H9 (cell line): ENCODE data around the gene RNU7-1. TPM values are rescaled to one million over a fixed set of nuclear protein-coding genes. Genes with fewer than 3 reads are reported as not detected.

Experiments
- DNase-seq: peaks from one replicate; pipeline ENCODE4 v3.0.0-alpha.2; 2017
- H2AFZ ChIP-seq: one replicate; pipeline ENCODE4 v1.6.1; 2013; ENCODE audit warnings: mild to moderate bottlenecking, low read length, control low read depth, moderate library complexity
- H2AK5ac ChIP-seq: 2 replicates; pipeline ENCODE4 v1.6.1; 2013; ENCODE audit warnings: low read length, control low read depth, mixed read lengths; ENCODE audit not compliant: insufficient read length
- H2BK120ac ChIP-seq: one replicate; pipeline ENCODE4 v1.6.1; 2013; ENCODE audit warnings: low read depth, mild to moderate bottlenecking, low read length, control low read depth, inconsistent platforms; ENCODE audit not compliant: poor library complexity, severe bottlenecking
- H2BK12ac ChIP-seq: 2 replicates; pipeline ENCODE4 v1.6.1; 2013; ENCODE audit warnings: low read length, control low read depth, mixed read lengths, low read depth; ENCODE audit not compliant: insufficient read length
- H2BK15ac ChIP-seq: 2 replicates; pipeline ENCODE4 v1.6.1; 2013; ENCODE audit warnings: low read depth, low read length, control low read depth
- H2BK20ac ChIP-seq: one replicate; pipeline ENCODE4 v1.6.1; 2013; ENCODE audit warnings: low read depth, mild to moderate bottlenecking, low read length, control low read depth, inconsistent platforms; ENCODE audit not compliant: poor library complexity, severe bottlenecking
- H2BK5ac ChIP-seq: 2 replicates; pipeline ENCODE4 v1.6.1; 2013; ENCODE audit warnings: low read length, control low read depth, mixed read lengths; ENCODE audit not compliant: insufficient read length
- H3K14ac ChIP-seq: 2 replicates; pipeline ENCODE4 v1.6.1; 2013; ENCODE audit warnings: low read length, control low read depth; ENCODE audit not compliant: insufficient read depth
- H3K18ac ChIP-seq: 2 replicates; pipeline ENCODE4 v1.6.1; 2013; ENCODE audit warnings: low read depth, mild to moderate bottlenecking, mixed read lengths, low read length, control low read depth; ENCODE audit not compliant: insufficient read length
- H3K23ac ChIP-seq: 2 replicates; pipeline ENCODE4 v1.6.1; 2013; ENCODE audit warnings: low read length, control low read depth, mixed read lengths, low read depth; ENCODE audit not compliant: insufficient read length
- H3K23me2 ChIP-seq: 2 replicates; pipeline ENCODE4 v1.6.1; 2013; ENCODE audit warnings: low read depth, mild to moderate bottlenecking, mixed read lengths, low read length, control low read depth; ENCODE audit not compliant: insufficient read length, poor library complexity, severe bottlenecking
- H3K27ac ChIP-seq: 2 replicates; pipeline ENCODE4 v1.5.1; 2013; ENCODE audit warnings: low read length, control low read depth, mixed read lengths, low read depth; ENCODE audit not compliant: insufficient read length
- H3K27me3 ChIP-seq: 2 replicates; pipeline ENCODE4 v1.6.1; 2013; ENCODE audit warnings: low read length, control low read depth, inconsistent platforms; ENCODE audit not compliant: insufficient read depth
- H3K4ac ChIP-seq: 2 replicates; pipeline ENCODE4 v1.6.1; 2013; ENCODE audit warnings: low read depth, mild to moderate bottlenecking, control low read depth, inconsistent platforms, low read length, moderate library complexity
- H3K4me1 ChIP-seq: 2 replicates; pipeline ENCODE4 v1.6.1; 2013; ENCODE audit warnings: low read length, control low read depth, inconsistent platforms; ENCODE audit not compliant: insufficient read depth
- H3K4me2 ChIP-seq: 2 replicates; pipeline ENCODE4 v1.6.1; 2013; ENCODE audit warnings: low read length, control low read depth, mixed read lengths; ENCODE audit not compliant: insufficient read length, insufficient read depth
- H3K56ac ChIP-seq: 2 replicates; pipeline ENCODE4 v1.6.1; 2013; ENCODE audit warnings: low read depth, mild to moderate bottlenecking, mixed read lengths, low read length, control low read depth; ENCODE audit not compliant: insufficient read length
- H3K79me1 ChIP-seq: 2 replicates; pipeline ENCODE4 v1.6.1; 2013; ENCODE audit warnings: low read depth, mild to moderate bottlenecking, moderate library complexity, low read length, control low read depth, inconsistent platforms; ENCODE audit not compliant: insufficient read depth, poor library complexity, severe bottlenecking
- H3K79me2 ChIP-seq: 2 replicates; pipeline ENCODE4 v1.6.1; 2013; ENCODE audit warnings: low read length, control low read depth, inconsistent platforms; ENCODE audit not compliant: insufficient read depth
- H3K9ac ChIP-seq: 2 replicates; pipeline ENCODE4 v1.6.1; 2013; ENCODE audit warnings: low read length, control low read depth, mixed read lengths; ENCODE audit not compliant: insufficient read length; ENCODE audit errors: extremely low read depth
- H3K9me3 ChIP-seq: one replicate; pipeline ENCODE4 v1.6.1; 2013; ENCODE audit warnings: low read depth, low read length, inconsistent platforms; ENCODE audit not compliant: control insufficient read depth
- H3T11ph ChIP-seq: one replicate; pipeline ENCODE4 v1.6.1; 2013; ENCODE audit warnings: mild to moderate bottlenecking, low read length, control low read depth, inconsistent platforms
- H4K20me1 ChIP-seq: one replicate; pipeline ENCODE4 v1.6.1; 2013; ENCODE audit not compliant: control insufficient read depth, insufficient read length, insufficient read depth
- H4K5ac ChIP-seq: 2 replicates; pipeline ENCODE4 v1.6.1; 2013; ENCODE audit warnings: low read depth, mild to moderate bottlenecking, mixed read lengths, low read length, control low read depth; ENCODE audit not compliant: insufficient read length
- H4K8ac ChIP-seq: replicated peaks from 2 replicates; pipeline ENCODE4 v1.6.1; 2013; ENCODE audit warnings: low read length, control low read depth, mixed read lengths, low read depth; ENCODE audit not compliant: insufficient read length
- H4K91ac ChIP-seq: 2 replicates; pipeline ENCODE4 v1.6.1; 2013; ENCODE audit warnings: low read depth, mild to moderate bottlenecking, moderate library complexity, mixed read lengths, low read length, control low read depth; ENCODE audit not compliant: insufficient read length
- H3K27ac Mint-ChIP-seq, 3 experiments: 2 replicates in 2 of 3; 3 replicates in 1 of 3; pipeline ENCODE4 v1.8.0; 2020 to 2021; ENCODE audit warnings: mixed read lengths in 3 of 3, mild to moderate bottlenecking in 1 of 3, moderate library complexity in 1 of 3
- H3K27me3 Mint-ChIP-seq: 2 replicates; pipeline ENCODE4 v1.8.0; 2021; ENCODE audit warnings: low read depth, mild to moderate bottlenecking, moderate library complexity, mixed read lengths
- H3K36me3 Mint-ChIP-seq, 3 experiments: 2 replicates in 2 of 3; 3 replicates in 1 of 3; pipeline ENCODE4 v1.8.0; 2020 to 2021; ENCODE audit warnings: low read depth in 3 of 3, mixed read lengths in 3 of 3; ENCODE audit not compliant: insufficient read depth in 1 of 3
- H3K4me1 Mint-ChIP-seq, 2 experiments: 2 replicates each; pipeline ENCODE4 v1.8.0; 2020; ENCODE audit warnings: mixed read lengths in 2 of 2
- H3K4me3 Mint-ChIP-seq, 2 experiments: 2 replicates in 1 of 2; 3 replicates in 1 of 2; pipeline ENCODE4 v1.8.0; 2020 to 2021; ENCODE audit warnings: mild to moderate bottlenecking in 2 of 2, mixed read lengths in 2 of 2, moderate library complexity in 1 of 2
- H3K9me3 Mint-ChIP-seq, 2 experiments: 2 replicates in 1 of 2; 3 replicates in 1 of 2; pipeline ENCODE4 v1.8.0; 2020; ENCODE audit warnings: mild to moderate bottlenecking in 2 of 2, mixed read lengths in 2 of 2, moderate library complexity in 1 of 2
- WGBS: extraction: QIAGEN DNeasy Blood & Tissue Kit; methylation state at CpG from one replicate; pipeline ENCODE4 v1.1.7; 2013; ENCODE audit warnings: missing lambda C conversion rate, low lambda C conversion rate, mixed read lengths; ENCODE audit not compliant: insufficient read length; ENCODE audit errors: extremely low coverage; 5-methylcytosine and 5-hydroxymethylcytosine counted together
- total RNA-seq: library from RNA; stranded (reverse); gene quantifications from 2 replicates; pipeline ENCODE4 v1.2.1, GENCODE V29; 2021
- TF ChIP-seq, protein P1 (sequence below): fragments of 200-600 bp; sonication (generic); conservative IDR thresholded peaks from 3 replicates; pipeline ENCODE4 v1.8.0; 2021; ENCODE audit warnings: antibody characterized with exemption, mild to moderate bottlenecking

RNU7-1 gene
- total RNA-seq, 1 experiment from 2014 or later, result not detected

DNA sequence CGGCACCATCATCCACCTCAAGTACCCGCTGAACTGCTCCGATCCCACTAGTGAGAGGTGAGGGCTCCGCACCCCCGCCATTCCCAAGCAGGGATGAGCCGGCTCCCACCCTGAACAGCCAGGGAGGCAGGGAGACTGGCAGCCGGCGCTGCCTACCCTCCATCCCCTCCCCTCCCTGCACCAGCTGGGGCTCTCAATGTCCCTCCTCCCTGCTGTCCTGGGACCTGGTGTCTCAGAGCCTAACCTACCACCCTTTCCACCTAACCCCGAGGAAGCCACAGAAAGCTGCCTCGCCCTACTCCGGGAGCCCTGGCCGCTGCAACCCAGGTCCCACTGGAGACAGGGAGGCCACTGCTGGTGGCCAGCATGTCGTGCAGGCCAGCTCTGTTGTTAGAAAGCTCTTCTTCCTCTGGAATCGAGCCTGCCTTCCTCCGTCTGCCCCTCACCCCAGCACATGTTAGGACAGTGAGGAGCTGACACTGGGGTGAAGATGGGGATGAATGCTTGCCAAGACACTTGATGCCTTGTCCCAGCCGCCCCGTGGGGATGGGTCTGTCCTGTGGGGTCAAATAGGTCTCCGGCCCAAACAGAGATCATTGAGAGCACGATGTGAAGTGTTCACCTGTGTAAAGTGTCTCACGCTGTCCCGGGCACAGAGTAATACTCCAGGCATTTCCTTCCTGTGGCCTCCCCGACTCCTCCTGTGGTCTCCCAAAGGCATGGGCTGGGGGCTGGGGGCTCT is 8.7 kb downstream of the RNU7-1 start:
- no CpG with 5 or more reads among the region's 22 CpGs for WGBS
- H3K4me2 ChIP-seq, result no peak overlapping the region
- no peak overlapping the region for H3K56ac ChIP-seq
- H2BK120ac ChIP-seq, result no peak overlapping the region
- no peak overlapping the region for H2AFZ ChIP-seq
- H4K91ac ChIP-seq, result no peak overlapping the region
- peak overlapping the region in 2 of 3 experiments; percentile 39 to 55; a peak in 1 of 7 replicates for H3K27ac Mint-ChIP-seq
- peaks cover 2% of the 10 kb centered on the region; the same call in 1 of the 2 replicates for H3K4me1 ChIP-seq
- no peak overlapping the region for H3K4ac ChIP-seq
- TF ChIP-seq, protein P1, sequence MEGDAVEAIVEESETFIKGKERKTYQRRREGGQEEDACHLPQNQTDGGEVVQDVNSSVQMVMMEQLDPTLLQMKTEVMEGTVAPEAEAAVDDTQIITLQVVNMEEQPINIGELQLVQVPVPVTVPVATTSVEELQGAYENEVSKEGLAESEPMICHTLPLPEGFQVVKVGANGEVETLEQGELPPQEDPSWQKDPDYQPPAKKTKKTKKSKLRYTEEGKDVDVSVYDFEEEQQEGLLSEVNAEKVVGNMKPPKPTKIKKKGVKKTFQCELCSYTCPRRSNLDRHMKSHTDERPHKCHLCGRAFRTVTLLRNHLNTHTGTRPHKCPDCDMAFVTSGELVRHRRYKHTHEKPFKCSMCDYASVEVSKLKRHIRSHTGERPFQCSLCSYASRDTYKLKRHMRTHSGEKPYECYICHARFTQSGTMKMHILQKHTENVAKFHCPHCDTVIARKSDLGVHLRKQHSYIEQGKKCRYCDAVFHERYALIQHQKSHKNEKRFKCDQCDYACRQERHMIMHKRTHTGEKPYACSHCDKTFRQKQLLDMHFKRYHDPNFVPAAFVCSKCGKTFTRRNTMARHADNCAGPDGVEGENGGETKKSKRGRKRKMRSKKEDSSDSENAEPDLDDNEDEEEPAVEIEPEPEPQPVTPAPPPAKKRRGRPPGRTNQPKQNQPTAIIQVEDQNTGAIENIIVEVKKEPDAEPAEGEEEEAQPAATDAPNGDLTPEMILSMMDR, result no peak
- no peaks in the 10 kb centered on the region for H3K79me1 ChIP-seq
- H3K9ac ChIP-seq, result no peak overlapping the region
- H3K9me3 ChIP-seq, result no peaks in the 10 kb centered on the region
- no peak overlapping the region; the same call in 1 of the 2 replicates for H3K14ac ChIP-seq
- no peak for DNase-seq
- no peak overlapping the region for H2BK12ac ChIP-seq
- H2BK15ac ChIP-seq, result no peak overlapping the region
- no peaks in the 10 kb centered on the region for H3K27me3 ChIP-seq
- no peak overlapping the region for H3K18ac ChIP-seq
- no peak overlapping the region for H2BK20ac ChIP-seq
- H4K20me1 ChIP-seq, result peaks cover 2% of the 10 kb centered on the region
- peaks cover 16 to 26% of the 10 kb centered on the region in 2 experiments for H3K4me1 Mint-ChIP-seq
- no peak overlapping the region for H4K8ac ChIP-seq
- no peaks in the 10 kb centered on the region for H3K23me2 ChIP-seq
- no peak overlapping the region for H3T11ph ChIP-seq
- H3K79me2 ChIP-seq, result no peaks in the 10 kb centered on the region
- no peak overlapping the region for H3K27ac ChIP-seq
- H3K9me3 Mint-ChIP-seq, result no peaks in the 10 kb centered on the region
- no peaks in the 10 kb centered on the region; the same call in 1 of the 2 replicates for H3K27me3 Mint-ChIP-seq
- H4K5ac ChIP-seq, result no peak overlapping the region
- no peak overlapping the region for H3K23ac ChIP-seq
- H2AK5ac ChIP-seq, result no peak overlapping the region
- peaks cover 0 to 9% (median 3%) of the 10 kb centered on the region in 3 experiments; a peak in 4 of 7 replicates for H3K36me3 Mint-ChIP-seq
- no peak overlapping the region; a peak in 1 of 5 replicates for H3K4me3 Mint-ChIP-seq
- H2BK5ac ChIP-seq, result no peak overlapping the region
